ENCODE results near the gene COL10A1. TPM values are rescaled to one million over a fixed set of nuclear protein-coding genes. Genes with fewer than 3 reads are reported as not detected.

Gene COL10A1
- total RNA-seq, 1 donor from 2014 or later = 0.10 TPM

GRCh38 chr6:116087437-116088027 lies 38.4 kb downstream of the COL10A1 start:
- TF ChIP-seq CTCF (IDR thresholded peaks at IDR 0.05) = peak; percentile 51
- Mint-ChIP-seq H3K27ac (ENCODE audit: unreplicated experiment) (peak overlapping the region; percentile 17), H3K4me1 (ENCODE audit: low read depth) (peaks cover 27% of the 10 kb centered on the region), H3K4me3 (ENCODE audit: unreplicated experiment) (no peak overlapping the region), H3K36me3 (ENCODE audit: low read depth) (no peaks in the 10 kb centered on the region), H3K9me3 (ENCODE audit: low read depth) (no peaks in the 10 kb centered on the region), H3K27me3 (ENCODE audit: low read depth) (no peaks in the 10 kb centered on the region)
- DNase-seq (ENCODE audit: low spot score) = no peak

GRCh38 chr6:116084284-116084683 lies 41.6 kb downstream of the COL10A1 start:
- no peak for DNase-seq (ENCODE audit: low spot score)
- Mint-ChIP-seq H3K4me3 (ENCODE audit: unreplicated experiment) (no peak overlapping the region), H3K27ac (ENCODE audit: unreplicated experiment) (no peak overlapping the region), H3K4me1 (ENCODE audit: low read depth) (peaks cover 27% of the 10 kb centered on the region), H3K27me3 (ENCODE audit: low read depth) (no peaks in the 10 kb centered on the region), H3K36me3 (ENCODE audit: low read depth) (no peaks in the 10 kb centered on the region), H3K9me3 (ENCODE audit: low read depth) (no peaks in the 10 kb centered on the region)
- TF ChIP-seq CTCF (IDR thresholded peaks at IDR 0.05) = no peak

GRCh38 chr6:116083052-116083451 lies 42.9 kb downstream of the COL10A1 start:
- DNase-seq (ENCODE audit: low spot score) = no peak
- Mint-ChIP-seq H3K4me1 (ENCODE audit: low read depth) (peaks cover 18% of the 10 kb centered on the region), H3K27me3 (ENCODE audit: low read depth) (no peaks in the 10 kb centered on the region), H3K36me3 (ENCODE audit: low read depth) (no peaks in the 10 kb centered on the region), H3K9me3 (ENCODE audit: low read depth) (no peaks in the 10 kb centered on the region), H3K4me3 (ENCODE audit: unreplicated experiment) (no peak overlapping the region), H3K27ac (ENCODE audit: unreplicated experiment) (no peak overlapping the region)
- no peak for TF ChIP-seq CTCF (IDR thresholded peaks at IDR 0.05)

- no peaks in the 10 kb centered on the region for H3K9me3 Mint-ChIP-seq (ENCODE audit: low read depth)
- no peak overlapping the region for H3K4me3 Mint-ChIP-seq (ENCODE audit: unreplicated experiment)
Measured at GRCh38 chr6:116078945-116079344, 47.0 kb downstream of the COL10A1 start.

GRCh38 chr6:116078522-116078921 lies 47.4 kb downstream of the COL10A1 start:
- no peaks in the 10 kb centered on the region for H3K27me3 Mint-ChIP-seq (ENCODE audit: low read depth)
- H3K27ac Mint-ChIP-seq (ENCODE audit: unreplicated experiment) = no peak overlapping the region
- DNase-seq (ENCODE audit: low spot score) = no peak
- peak; percentile 17 for TF ChIP-seq CTCF (IDR thresholded peaks at IDR 0.05)
- H3K4me1 Mint-ChIP-seq (ENCODE audit: low read depth) = no peaks in the 10 kb centered on the region
- H3K36me3 Mint-ChIP-seq (ENCODE audit: low read depth) = no peaks in the 10 kb centered on the region
- no peak overlapping the region for H3K4me3 Mint-ChIP-seq (ENCODE audit: unreplicated experiment)
- H3K9me3 Mint-ChIP-seq (ENCODE audit: low read depth) = no peaks in the 10 kb centered on the region

More at GRCh38 chr6:116078945-116079344, 47.0 kb downstream of the COL10A1 start:
- DNase-seq (ENCODE audit: low spot score) = no peak
- H3K27ac Mint-ChIP-seq (ENCODE audit: unreplicated experiment) = no peak overlapping the region
- no peaks in the 10 kb centered on the region for H3K27me3 Mint-ChIP-seq (ENCODE audit: low read depth)
- H3K36me3 Mint-ChIP-seq (ENCODE audit: low read depth) = no peaks in the 10 kb centered on the region
- H3K4me1 Mint-ChIP-seq (ENCODE audit: low read depth) = no peaks in the 10 kb centered on the region
- no peak for TF ChIP-seq CTCF (IDR thresholded peaks at IDR 0.05)
